Neural crest cell (in vitro differentiated cells): ENCODE measurements around the gene CA5B. TPM values are rescaled to one million over a fixed set of nuclear protein-coding genes. Genes with fewer than 3 reads are reported as not detected.
A peak's percentile ranks its signal among the peaks of the same experiment; 100 is the strongest.

Experiments used
- DNase-seq: peaks from one replicate; pipeline ENCODE4 v3.0.0; 2021; ENCODE audit warnings: low read depth, mixed read lengths, low spot score
- H3K27ac Mint-ChIP-seq: one replicate; pipeline ENCODE4 v1.8.0; 2021; ENCODE audit warnings: mild to moderate bottlenecking, mixed read lengths; ENCODE audit not compliant: unreplicated experiment
- H3K27me3 Mint-ChIP-seq: 2 replicates; pipeline ENCODE4 v1.8.0; 2021; ENCODE audit warnings: low read depth, mild to moderate bottlenecking, mixed read lengths
- H3K36me3 Mint-ChIP-seq: 2 replicates; pipeline ENCODE4 v1.8.0; 2021; ENCODE audit warnings: low read depth, mild to moderate bottlenecking, mixed read lengths
- H3K4me1 Mint-ChIP-seq: 2 replicates; pipeline ENCODE4 v1.8.0; 2021; ENCODE audit warnings: mixed read lengths
- H3K4me3 Mint-ChIP-seq: one replicate; pipeline ENCODE4 v1.8.0; 2021; ENCODE audit warnings: mild to moderate bottlenecking, mixed read lengths
- H3K9me3 Mint-ChIP-seq: 2 replicates; pipeline ENCODE4 v1.8.0; 2021; ENCODE audit warnings: mixed read lengths
- CTCF ChIP-seq: fragments of 200-600 bp; sonication (generic); conservative IDR thresholded peaks from 2 replicates; pipeline ENCODE4 v1.5.0; 2021; ENCODE audit warnings: antibody characterized with exemption, mild to moderate bottlenecking
- total RNA-seq: library from RNA; stranded (reverse); gene quantifications from 2 replicates; pipeline ENCODE4 v1.2.1, GENCODE V29; 2021

Gene CA5B
- total RNA-seq, 1 donor from 2014 or later: 5.7 TPM

- Mint-ChIP-seq H3K27ac (peak overlapping the region; percentile 65), H3K9me3 (no peaks in the 10 kb centered on the region), H3K36me3 (peaks cover 14% of the 10 kb centered on the region), H3K4me1 (peaks cover 7% of the 10 kb centered on the region), H3K4me3 (no peak overlapping the region), H3K27me3 (no peaks in the 10 kb centered on the region)
- TF ChIP-seq CTCF: peak; percentile 62
- DNase-seq: peak; percentile 8
Measured at GRCh38 chrX:15815779-15816437, 77.8 kb downstream of the CA5B start.

- Mint-ChIP-seq H3K36me3 (peaks cover 15% of the 10 kb centered on the region), H3K27ac (peak overlapping the region; percentile 65), H3K4me3 (no peak overlapping the region), H3K9me3 (no peaks in the 10 kb centered on the region), H3K4me1 (peaks cover 7% of the 10 kb centered on the region), H3K27me3 (no peaks in the 10 kb centered on the region)
- TF ChIP-seq CTCF: no peak
- no peak for DNase-seq
Measured at GRCh38 chrX:15816438-15816809, 78.4 kb downstream of the CA5B start.

- H3K36me3 Mint-ChIP-seq: peaks cover 15% of the 10 kb centered on the region
- no peak for TF ChIP-seq CTCF
- peaks cover 7% of the 10 kb centered on the region for H3K4me1 Mint-ChIP-seq
- H3K4me3 Mint-ChIP-seq: no peak overlapping the region
- H3K9me3 Mint-ChIP-seq: no peaks in the 10 kb centered on the region
- H3K27ac Mint-ChIP-seq: peak overlapping the region; percentile 64
- no peak for DNase-seq
- no peaks in the 10 kb centered on the region for H3K27me3 Mint-ChIP-seq
Measured at GRCh38 chrX:15816886-15817285, 78.8 kb downstream of the CA5B start.

- H3K27ac Mint-ChIP-seq: no peak overlapping the region
- no peak overlapping the region for H3K4me3 Mint-ChIP-seq
- no peak for DNase-seq
- no peak for TF ChIP-seq CTCF
- no peaks in the 10 kb centered on the region for H3K9me3 Mint-ChIP-seq
- H3K36me3 Mint-ChIP-seq: peaks cover 19% of the 10 kb centered on the region
- H3K4me1 Mint-ChIP-seq: peaks cover 7% of the 10 kb centered on the region
- H3K27me3 Mint-ChIP-seq: no peaks in the 10 kb centered on the region
Measured at GRCh38 chrX:15820106-15821073, 82.3 kb downstream of the CA5B start.

GRCh38 chrX:15822922-15823321 is 84.9 kb downstream of the CA5B start:
- Mint-ChIP-seq H3K36me3 (peaks cover 25% of the 10 kb centered on the region), H3K4me3 (no peak overlapping the region), H3K27ac (peak overlapping the region; percentile 63), H3K4me1 (peaks cover 11% of the 10 kb centered on the region), H3K9me3 (no peaks in the 10 kb centered on the region), H3K27me3 (no peaks in the 10 kb centered on the region)
- DNase-seq: no peak
- no peak for TF ChIP-seq CTCF
